Esophagus (tissue), 2 donors: ENCODE results near the gene ZFP30. TPM values are rescaled to one million over a fixed set of nuclear protein-coding genes. Genes with fewer than 3 reads are reported as not detected.
"Not testable (repeated sequence)": the region's sequence is repeated elsewhere in the genome, so short reads cannot be mapped to it uniquely, and the experiment has no call there.

Experiments
- H3K27ac ChIP-seq, 2 donors: one replicate each; pipeline ENCODE4 v1.5.1; 2013; ENCODE audit warnings: low read depth in 2 of 2, mild to moderate bottlenecking in 2 of 2, inconsistent platforms in 1 of 2, low read length in 1 of 2, moderate library complexity in 1 of 2
- H3K27me3 ChIP-seq, 2 donors: one replicate each; pipeline ENCODE4 v1.6.1; 2013; ENCODE audit warnings: low read length in 2 of 2, control low read depth in 1 of 2, mild to moderate bottlenecking in 1 of 2; ENCODE audit not compliant: insufficient read depth in 2 of 2, control insufficient read depth in 1 of 2
- H3K36me3 ChIP-seq, 2 donors: one replicate each; pipeline ENCODE4 v1.6.1; 2013; ENCODE audit warnings: low read length in 1 of 2; ENCODE audit not compliant: control insufficient read depth in 2 of 2, insufficient read depth in 2 of 2
- H3K4me1 ChIP-seq, 2 donors: one replicate each; pipeline ENCODE4 v1.6.1; 2013; ENCODE audit warnings: low read length in 1 of 2; ENCODE audit not compliant: control insufficient read depth in 2 of 2, insufficient read depth in 2 of 2
- H3K4me3 ChIP-seq, 2 donors: one replicate each; pipeline ENCODE4 v1.5.1; 2013; ENCODE audit warnings: low read length in 2 of 2, mild to moderate bottlenecking in 2 of 2, low read depth in 1 of 2, moderate library complexity in 1 of 2
- H3K9me3 ChIP-seq, 2 donors: one replicate each; pipeline ENCODE4 v1.6.1; 2013; ENCODE audit warnings: mild to moderate bottlenecking in 2 of 2, low read depth in 1 of 2, low read length in 1 of 2, moderate library complexity in 1 of 2; ENCODE audit not compliant: control insufficient read depth in 2 of 2, insufficient read depth in 1 of 2
- WGBS, 2 donors: extraction: QIAGEN DNeasy Blood & Tissue Kit; methylation state at CpG; one replicate each; pipeline ENCODE4 v1.1.7; 2013; 5-methylcytosine and 5-hydroxymethylcytosine counted together
- polyA plus RNA-seq, 2 donors: library from polyadenylated mRNA; stranded (reverse); fragments of 200-250 nt; gene quantifications; one replicate each; pipeline ENCODE4 v1.2.3, GENCODE V29; 2013
- donor health status: healthy with polysubstance abuse.
- donor health status: Bipolar disorder and iron deficiency.

The ZFP30 gene
- 1 to 10 TPM; 2.2 to 2.7 TPM for polyA plus RNA-seq

DNA sequence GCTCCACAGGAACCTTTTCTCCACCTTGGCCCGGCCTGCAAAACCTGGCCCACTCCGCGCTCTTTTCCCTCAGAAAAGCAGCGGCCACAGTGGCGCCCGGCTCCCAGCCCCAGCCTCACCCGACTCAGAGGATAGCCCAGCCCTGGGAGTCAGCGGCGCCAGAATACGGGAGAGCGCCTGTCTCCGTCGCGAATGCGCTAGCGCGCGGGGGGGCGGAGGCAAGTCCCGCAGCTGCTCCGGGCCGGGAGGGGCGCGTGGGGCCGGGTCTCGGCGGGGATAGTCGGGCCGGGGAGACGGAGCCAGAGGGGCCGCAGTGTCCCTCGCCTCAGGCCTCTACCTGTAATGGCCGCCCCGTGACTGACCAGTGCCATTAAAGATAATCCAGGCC is at the start of gene ZFP30:
ZFP30 (minus strand) TSS at position 165 of the 388 bp plus-strand sequence. CDS start 7,643 bp downstream, outside the sequence.
- Histone ChIP-seq H3K4me1 (no peaks in the 10 kb centered on the region), H3K27ac (peak within 1 kb of the TSS; percentile 89 to 97), H3K27me3 (no peaks in the 10 kb centered on the region), H3K36me3 (no peaks in the 10 kb centered on the region), H3K9me3 (peaks cover 0 to 3% of the 10 kb centered on the region in 2 donors), H3K4me3 (peak within 1 kb of the TSS; percentile 71 to 76)
- 0 to 1% methylated on average over 34 of the region's 34 CpGs for WGBS, 2 donors

DNA sequence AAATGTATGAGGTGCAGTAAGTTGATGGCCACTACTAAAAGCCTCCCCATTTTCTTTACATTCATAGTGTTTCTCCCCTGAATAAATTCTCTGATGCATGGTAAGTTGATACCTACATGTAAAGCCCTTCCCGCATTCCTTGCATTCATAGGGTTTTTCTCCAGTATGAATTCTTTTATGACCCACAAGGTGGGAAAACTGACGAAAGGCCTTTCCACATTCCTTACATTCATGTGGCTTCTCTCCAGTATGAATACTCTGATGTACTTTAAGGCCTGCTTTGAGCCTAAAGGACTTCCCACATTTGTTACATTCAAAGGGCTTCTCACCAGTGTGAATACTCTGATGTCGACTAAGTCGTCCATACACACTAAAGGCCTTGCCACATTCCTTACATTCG is 43.8 kb upstream of the ZFP30 start:
- no peaks in the 10 kb centered on the region for H3K27me3 ChIP-seq
- no peaks in the 10 kb centered on the region for H3K4me1 ChIP-seq
- WGBS, 2 donors = 93 to 95% methylated on average over 5 of the region's 5 CpGs
- H3K36me3 ChIP-seq = peaks cover 0 to 9% of the 10 kb centered on the region in 2 donors
- no peak overlapping the region for H3K4me3 ChIP-seq
- H3K27ac ChIP-seq = no peak overlapping the region
- H3K9me3 ChIP-seq = peaks cover 0 to 11% of the 10 kb centered on the region in 2 donors

DNA sequence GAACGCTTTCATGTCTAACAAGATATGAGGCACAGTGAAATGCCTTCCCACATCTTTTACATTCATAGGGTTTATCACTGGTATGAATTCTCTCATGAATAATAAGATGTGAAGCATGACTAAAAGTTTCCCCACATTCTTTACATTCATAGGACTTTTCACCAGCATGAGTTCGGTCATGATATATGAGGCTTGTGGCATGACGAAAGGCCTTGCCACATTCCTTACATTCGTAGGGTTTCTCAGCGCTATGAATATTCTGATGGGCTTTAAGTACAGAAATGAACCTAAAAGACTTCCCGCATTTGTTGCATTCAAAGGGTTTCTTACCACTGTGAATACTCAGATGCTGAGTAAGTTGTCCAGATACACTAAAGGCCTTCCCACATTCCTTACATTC is 43.0 kb upstream of the ZFP30 start:
- no peak overlapping the region for H3K4me3 ChIP-seq
- H3K36me3 ChIP-seq = peaks cover 0 to 9% of the 10 kb centered on the region in 2 donors
- peaks cover 0 to 11% of the 10 kb centered on the region in 2 donors for H3K9me3 ChIP-seq
- no peak overlapping the region for H3K27ac ChIP-seq
- H3K4me1 ChIP-seq = no peaks in the 10 kb centered on the region
- 96 to 98% methylated on average over 6 of the region's 6 CpGs for WGBS, 2 donors
- H3K27me3 ChIP-seq = no peaks in the 10 kb centered on the region

DNA sequence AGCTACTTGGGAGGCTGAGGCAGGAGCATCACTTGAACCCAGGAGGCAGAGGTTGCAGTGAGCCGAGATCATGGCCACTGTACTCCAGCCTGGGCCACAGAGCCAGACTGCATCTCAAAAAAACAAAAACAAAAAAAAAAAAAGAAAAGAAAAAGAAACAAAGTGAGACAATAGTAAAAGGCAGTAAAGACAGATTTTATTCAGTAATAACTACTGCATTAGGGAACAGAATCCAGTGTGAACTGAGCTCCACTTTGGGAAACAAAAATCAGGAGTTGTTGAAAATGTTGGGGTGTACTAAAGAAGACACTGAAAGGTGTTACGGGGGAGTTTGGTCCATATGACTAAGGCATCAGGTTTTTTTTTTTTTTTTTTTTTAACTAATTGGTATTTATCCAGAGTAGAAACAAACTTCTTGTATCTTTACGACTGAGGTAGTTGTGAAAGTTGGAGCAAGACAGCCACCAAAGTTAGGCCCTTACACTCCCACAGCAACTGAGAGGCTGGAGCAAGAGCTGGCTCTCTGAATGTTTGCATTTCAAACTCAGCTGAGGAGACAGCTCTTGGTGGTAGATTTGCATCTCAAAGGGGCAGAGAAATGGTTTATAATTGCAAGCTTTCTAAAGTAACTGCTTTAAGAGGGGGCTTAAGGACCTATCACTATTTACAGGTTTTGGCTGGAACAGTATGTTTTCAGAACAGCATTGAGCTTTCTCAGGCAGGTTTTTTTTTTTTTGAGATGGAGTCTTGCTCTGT is 40.1 kb upstream of the ZFP30 start:
- 72 to 76% methylated on average over 3 of the region's 3 CpGs for WGBS, 2 donors
- H3K4me3 ChIP-seq = no peak overlapping the region
- H3K27ac ChIP-seq = no peak overlapping the region
- H3K36me3 ChIP-seq = peaks cover 0 to 9% of the 10 kb centered on the region in 2 donors
- H3K4me1 ChIP-seq = no peaks in the 10 kb centered on the region
- no peaks in the 10 kb centered on the region for H3K27me3 ChIP-seq
- H3K9me3 ChIP-seq = peaks cover 0 to 15% of the 10 kb centered on the region in 2 donors

DNA sequence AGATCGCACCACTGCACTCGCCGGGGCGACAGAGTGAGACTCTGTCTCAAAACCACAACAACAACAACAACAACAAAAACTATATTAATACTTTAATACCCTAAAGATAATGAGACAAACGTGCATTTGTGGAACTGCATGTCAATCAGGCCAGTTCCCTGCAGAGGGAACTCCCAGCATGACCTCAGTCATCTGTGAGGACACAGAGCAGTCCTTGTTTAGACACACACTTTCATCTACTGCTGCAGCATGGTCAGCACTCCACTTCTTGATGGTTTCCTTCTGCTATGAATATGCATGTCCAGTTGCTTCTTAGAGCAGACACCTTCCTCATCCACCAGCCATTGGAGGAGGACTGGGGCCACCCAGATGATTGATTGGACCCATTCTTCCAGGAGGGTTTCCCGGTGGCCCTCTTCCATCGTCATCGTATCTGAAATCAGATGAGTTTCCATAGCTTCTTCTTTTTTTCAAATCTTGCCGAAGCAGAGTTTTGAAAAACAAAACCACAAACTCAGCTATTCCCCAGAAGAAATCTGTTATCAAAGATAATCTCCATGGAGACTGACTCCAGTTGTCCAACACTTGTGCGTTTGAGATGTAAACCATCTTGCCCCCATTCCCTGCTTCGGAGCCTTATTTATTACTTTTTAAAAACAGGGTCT is 37.8 kb upstream of the ZFP30 start:
- peaks cover 0 to 5% of the 10 kb centered on the region in 2 donors for H3K36me3 ChIP-seq
- no peaks in the 10 kb centered on the region for H3K4me1 ChIP-seq
- 75% methylated on average over 11 of the region's 11 CpGs for WGBS, 2 donors
- no peak overlapping the region for H3K4me3 ChIP-seq
- no peaks in the 10 kb centered on the region for H3K27me3 ChIP-seq
- peaks cover 0 to 15% of the 10 kb centered on the region in 2 donors for H3K9me3 ChIP-seq
- no peak overlapping the region for H3K27ac ChIP-seq

DNA sequence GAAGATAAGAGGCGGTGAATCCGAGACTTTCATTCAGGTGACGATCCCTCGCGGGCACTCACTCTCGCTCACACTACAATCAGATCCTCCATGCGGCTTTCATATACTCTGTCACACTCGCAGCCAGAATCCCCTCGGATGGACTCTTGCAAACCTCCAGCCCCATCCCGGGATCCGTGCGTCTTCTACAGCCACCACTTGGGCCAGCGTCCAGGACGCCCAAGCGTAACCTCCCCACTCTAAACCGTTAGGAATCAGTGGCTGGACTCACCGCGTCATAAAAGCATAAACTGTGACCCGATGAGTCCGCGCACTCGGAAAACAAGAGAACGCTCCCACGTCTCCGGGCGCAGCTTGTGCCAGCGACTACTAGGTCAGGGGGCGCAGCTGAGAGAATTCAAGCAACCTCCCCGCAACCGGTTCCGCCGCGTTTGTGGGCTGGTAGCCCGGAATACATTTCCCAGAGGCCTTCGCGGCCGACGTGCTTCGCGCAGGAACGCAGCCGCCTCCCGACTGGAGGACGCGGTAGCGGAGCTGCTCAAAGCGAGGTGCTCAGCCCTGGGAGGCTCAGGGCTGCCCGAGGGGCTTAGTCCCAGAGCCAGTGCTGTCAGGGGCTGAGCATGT is 36.7 kb upstream of the ZFP30 start:
- H3K27ac ChIP-seq = peak overlapping the region; percentile 45 to 76
- H3K4me3 ChIP-seq = peak overlapping the region; percentile 58 to 59
- H3K9me3 ChIP-seq = peaks cover 0 to 13% of the 10 kb centered on the region in 2 donors
- H3K4me1 ChIP-seq = no peaks in the 10 kb centered on the region
- H3K27me3 ChIP-seq = no peaks in the 10 kb centered on the region
- peaks cover 0 to 5% of the 10 kb centered on the region in 2 donors for H3K36me3 ChIP-seq
- 1 to 2% methylated on average over 48 of the region's 48 CpGs for WGBS, 2 donors

DNA sequence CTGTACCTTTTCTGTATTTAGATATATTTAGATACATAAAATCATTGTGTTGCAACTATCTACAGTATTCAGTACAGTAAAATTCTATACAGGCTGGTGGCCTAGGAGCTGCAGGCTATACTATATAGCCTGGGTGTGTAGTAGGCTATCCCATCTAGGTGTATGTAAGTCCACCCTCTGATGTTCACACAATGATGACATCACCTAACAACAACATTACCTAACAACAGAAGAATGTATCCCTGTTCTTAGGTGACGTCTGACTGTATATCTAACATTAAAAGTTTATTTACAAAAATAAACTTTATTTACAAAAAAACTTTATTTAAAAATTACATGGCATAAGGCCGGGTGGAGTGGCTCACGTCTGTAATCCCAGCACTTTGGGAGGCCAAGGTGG is 28.3 kb upstream of the ZFP30 start:
- 83 to 89% methylated on average over 3 of the region's 3 CpGs for WGBS, 2 donors

DNA sequence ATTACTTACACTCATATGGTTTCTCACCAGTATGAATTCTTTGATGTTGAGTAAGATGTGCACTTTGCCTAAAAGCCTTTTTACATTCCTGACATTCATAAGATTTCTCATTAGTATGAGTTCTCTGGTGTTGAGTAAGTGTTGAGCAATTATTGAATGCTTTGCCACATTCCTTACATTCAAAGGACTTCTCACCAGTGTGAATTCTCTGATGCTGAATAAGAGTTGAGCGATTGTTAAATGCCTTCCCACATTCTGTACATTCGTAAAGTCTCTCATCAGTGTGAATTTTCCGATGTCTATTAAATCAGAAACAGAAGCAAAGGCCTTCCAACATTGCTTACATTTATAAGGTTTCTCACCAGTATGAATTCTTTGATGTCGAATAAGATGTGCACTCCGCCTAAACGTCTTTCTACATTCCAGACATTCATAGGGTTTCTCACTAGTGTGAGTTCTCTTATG is 14.2 kb upstream of the ZFP30 start:
- no peaks in the 10 kb centered on the region for H3K27me3 ChIP-seq
- WGBS, 2 donors = 92 to 95% methylated on average over 6 of the region's 6 CpGs
- no peaks in the 10 kb centered on the region for H3K36me3 ChIP-seq
- no peak overlapping the region for H3K27ac ChIP-seq
- H3K4me3 ChIP-seq = no peak overlapping the region
- H3K9me3 ChIP-seq = peaks cover 4 to 6% of the 10 kb centered on the region in 2 donors
- H3K4me1 ChIP-seq = no peaks in the 10 kb centered on the region

More for the DNA sequence above, 28.3 kb upstream of the ZFP30 start:
- Histone ChIP-seq H3K36me3 (no peaks in the 10 kb centered on the region), H3K27ac (no peak overlapping the region), H3K4me1 (no peaks in the 10 kb centered on the region), H3K9me3 (peaks cover 4 to 5% of the 10 kb centered on the region in 2 donors), H3K27me3 (no peaks in the 10 kb centered on the region), H3K4me3 (no peak overlapping the region)

DNA sequence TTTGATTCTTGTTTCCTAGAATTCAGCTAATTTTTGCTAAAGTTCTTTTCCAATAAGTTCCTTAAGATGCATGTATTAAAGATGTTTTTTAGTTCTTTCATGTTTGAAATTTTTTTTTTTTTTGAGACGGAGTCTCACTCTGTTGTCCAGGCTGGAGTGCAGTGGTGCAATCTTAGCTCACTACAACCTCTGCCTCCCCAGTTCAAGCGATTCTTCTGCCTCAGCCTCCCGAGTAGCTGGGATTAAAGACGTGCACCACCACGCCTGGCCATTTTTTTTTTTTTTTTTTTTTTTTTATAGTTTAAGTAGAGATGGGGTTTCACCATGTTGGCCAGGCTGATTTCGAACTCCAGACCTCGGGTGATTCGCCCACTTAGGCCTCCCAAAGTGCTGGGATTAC is 1.9 kb upstream of the ZFP30 start:
- 94 to 95% methylated on average over 8 of the region's 8 CpGs for WGBS, 2 donors
- H3K27me3 ChIP-seq, H3K9me3 ChIP-seq, H3K27ac ChIP-seq, H3K4me3 ChIP-seq, H3K36me3 ChIP-seq, H3K4me1 ChIP-seq: not testable (repeated sequence)
